HG02884 (cell line): ENCODE results near the gene MED12L.
"Not testable (repeated sequence)": the region's sequence is repeated elsewhere in the genome, so short reads cannot be mapped to it uniquely, and the experiment has no call there.

ENCODE experiments used
- ATAC-seq: cut with Tn5 transposase; IDR thresholded peaks from one replicate; pipeline ENCODE4 v1.9.1; 2021; ENCODE audit warnings: mild to moderate bottlenecking, moderate library complexity; ENCODE audit not compliant: unreplicated experiment

MED12L gene

DNA sequence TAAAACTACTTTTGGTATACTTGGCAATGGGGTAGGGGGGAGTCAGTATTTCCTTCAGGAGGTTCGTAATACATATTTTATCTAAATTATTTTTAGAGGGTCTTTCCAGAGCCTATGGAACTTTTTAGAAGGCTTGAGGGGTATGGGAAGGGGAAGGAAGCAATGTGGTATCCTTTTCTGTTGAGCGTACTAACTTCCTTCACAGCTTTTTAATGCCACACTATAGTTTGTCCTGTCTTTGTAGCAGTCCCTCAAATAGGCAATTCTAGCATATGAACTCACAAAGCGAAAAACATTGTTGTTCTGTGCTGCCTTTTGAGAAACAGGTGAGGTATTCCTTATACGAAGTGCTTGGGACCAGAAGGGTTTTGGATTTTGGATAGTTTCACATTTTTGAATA is 266.2 kb downstream of the MED12L start:
- ATAC-seq: peak; percentile 23

DNA sequence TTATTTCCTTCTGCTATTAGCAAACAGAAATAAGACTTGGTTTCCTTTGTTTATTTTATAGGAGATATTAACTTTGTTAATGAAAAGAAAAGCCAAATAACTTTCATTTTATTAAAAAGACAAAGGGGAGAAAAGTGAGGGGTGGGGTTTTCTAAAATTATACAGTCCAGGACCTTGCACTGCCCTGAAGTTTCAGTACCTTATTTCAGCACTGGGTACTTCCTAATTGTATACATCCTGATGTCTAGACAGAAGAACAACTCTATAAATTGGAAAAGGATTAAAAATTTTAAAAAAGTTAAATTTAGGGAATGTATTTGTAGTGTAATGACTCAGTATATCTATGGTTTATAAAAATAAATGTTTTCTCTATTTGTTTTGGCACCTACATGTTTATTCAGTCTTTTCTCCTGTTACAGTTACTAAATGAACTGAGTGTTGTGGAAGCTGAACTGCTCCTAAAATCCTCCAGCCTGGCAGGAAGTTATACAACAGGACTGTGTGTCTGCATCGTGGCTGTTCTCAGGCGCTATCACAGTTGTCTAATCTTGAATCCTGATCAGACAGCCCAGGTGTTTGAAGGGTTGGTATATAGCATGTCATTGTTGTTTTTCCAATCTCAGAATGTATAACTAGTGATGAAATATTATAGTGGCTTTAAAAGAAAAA is 271.5 kb downstream of the MED12L start:
- ATAC-seq: no peak

GRCh38 chr3:151357463-151357850 is 272.0 kb downstream of the MED12L start:
- ATAC-seq: no peak

DNA sequence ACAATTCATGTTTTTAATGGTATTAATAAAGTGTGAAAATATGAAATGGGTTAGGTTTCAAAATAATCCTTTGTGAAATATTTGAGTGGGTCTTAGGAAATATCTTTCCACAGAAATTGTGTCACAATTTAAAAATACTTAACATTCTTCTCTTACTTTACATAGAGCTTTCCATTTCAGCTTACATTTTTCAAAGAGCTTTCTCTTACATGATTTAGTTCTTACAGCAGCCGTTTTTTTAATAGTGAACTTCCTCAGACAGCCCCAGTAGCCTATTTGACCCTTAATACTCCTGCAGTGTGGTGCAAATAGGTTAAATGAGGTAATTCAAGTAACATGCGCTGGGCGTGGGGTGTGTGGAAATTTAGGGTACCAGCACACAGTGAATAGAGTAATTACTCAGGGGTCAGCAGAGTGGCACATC is 277.3 kb downstream of the MED12L start:
- ATAC-seq: no peak

- ATAC-seq: no peak
These were observed 281.5 kb downstream of the MED12L start for GRCh38 chr3:151366993-151367392.

- no peak for ATAC-seq
These were observed 282.0 kb downstream of the MED12L start for GRCh38 chr3:151367448-151367847.

GRCh38 chr3:151371526-151371925 is 286.1 kb downstream of the MED12L start:
- no peak for ATAC-seq

DNA sequence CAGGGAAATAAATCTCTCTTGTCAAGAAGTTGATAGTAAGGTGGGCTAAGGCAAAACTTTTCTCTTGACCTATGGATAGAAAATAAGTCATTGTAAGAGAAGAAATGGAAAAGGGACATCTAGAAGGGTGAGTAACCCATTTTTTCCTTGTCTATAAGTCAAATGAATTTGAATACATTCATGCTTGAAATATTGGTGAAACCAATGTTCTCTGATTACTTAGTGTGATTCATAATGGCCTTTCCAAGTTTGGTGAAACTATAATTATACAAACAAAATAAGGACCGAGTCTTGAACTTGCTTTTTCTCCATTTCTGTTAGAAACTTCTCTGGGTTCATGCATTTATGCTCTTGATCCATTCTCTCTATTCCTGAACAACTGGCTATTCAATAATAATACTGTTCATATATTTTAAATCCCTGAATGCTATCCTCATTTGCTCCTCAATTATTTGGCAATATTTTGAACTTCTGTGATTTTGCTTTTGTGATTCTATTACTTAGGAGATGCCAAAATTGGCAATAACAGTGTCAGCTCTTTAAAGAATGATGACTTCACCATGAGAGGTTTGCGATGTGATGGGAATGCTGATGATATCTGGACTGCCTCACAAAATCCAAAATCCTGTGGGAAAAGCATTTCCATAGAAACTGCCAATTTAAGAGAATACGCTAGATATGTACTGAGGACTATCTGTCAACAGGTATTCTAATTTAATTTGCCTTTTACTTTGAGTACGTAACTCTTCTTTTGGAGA is 286.8 kb downstream of the MED12L start:
- no peak for ATAC-seq

GRCh38 chr3:151377768-151378385 is 292.4 kb downstream of the MED12L start:
- no peak for ATAC-seq

DNA sequence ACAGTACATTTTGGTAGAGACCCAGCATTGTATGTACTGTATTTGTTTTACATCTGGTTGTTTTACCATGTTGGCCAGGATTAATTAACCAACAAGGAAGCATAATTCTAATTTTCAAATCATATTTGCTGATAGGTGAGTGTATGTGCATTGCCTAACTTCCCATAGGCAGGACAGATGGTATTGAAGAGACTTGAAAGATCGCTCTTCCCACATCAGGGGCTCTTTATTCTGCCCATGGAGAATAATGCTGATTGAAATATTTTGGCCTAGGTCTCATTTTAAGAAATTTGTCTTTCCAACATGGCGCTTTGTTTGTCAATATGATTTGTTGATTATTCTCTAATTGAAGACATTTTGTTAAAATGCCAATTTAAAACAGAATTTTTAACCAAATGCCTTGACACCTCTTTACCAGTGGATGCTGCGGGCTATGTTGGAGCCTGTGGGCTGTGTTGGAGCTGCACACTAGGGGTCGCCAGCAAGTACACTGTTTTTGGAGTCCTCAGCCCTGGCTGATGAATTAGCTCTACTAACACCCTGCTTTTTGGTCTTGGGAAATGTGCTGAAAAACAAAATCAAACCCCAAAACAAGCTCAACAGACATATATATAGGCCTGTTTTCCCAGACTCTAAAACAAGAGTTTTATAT is 293.7 kb downstream of the MED12L start:
- no peak for ATAC-seq

DNA sequence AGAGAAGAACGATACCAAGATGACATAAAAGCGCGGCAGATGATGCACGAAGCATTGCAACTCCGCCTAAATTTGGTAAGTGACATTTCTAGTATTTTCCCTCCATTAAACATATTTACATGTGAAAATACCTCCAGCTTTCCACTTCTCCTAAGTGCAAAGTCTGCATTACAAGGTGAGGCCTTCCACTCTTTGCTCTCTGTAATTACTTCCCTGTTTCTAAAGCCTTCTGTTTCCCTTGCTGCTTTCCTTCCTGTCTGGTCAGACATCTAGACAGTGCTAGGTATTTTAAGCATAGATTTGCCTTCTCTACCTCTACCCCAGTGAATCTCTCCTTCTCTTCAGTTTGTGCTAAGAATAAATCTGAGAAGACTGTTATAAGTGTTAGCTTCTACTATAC is 297.2 kb downstream of the MED12L start:
- peak; percentile 34 for ATAC-seq

- ATAC-seq: no peak
These were observed 297.6 kb downstream of the MED12L start for GRCh38 chr3:151383111-151383510.

- peak; percentile 35 for ATAC-seq
These were observed 298.5 kb downstream of the MED12L start for GRCh38 chr3:151383956-151384355.

DNA sequence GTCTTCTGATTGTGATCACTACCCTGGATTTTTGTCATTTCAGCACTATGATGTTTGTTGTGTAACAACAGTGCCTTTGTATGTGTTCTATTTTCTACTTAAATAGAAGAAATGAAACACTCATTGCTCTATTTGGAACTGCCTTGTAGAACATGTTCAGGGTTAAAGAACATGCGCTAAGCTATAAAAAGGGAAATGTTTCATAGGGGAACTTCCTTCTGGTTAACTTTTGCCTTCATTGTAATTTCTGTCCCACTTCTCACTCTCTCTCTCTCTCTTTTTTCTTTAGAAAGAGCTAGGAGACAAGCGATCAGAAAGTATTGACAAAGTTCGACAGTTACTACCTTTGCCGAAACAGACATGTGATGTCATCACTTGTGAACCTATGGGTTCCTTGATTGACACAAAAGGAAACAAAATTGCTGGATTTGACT is 299.3 kb downstream of the MED12L start, which contains the start of gene P2RY12:
Gene P2RY12, minus strand, starts transcription at position 13 of the 434 bp plus-strand sequence. CDS start 45,908 bp downstream, outside the sequence.
- peak; percentile 40 for ATAC-seq

- ATAC-seq: no peak
These were observed 300.6 kb downstream of the MED12L start for GRCh38 chr3:151386056-151386455.

GRCh38 chr3:151387432-151387831 is 302.0 kb downstream of the MED12L start:
- no peak for ATAC-seq

- no peak for ATAC-seq
These were observed 302.4 kb downstream of the MED12L start for GRCh38 chr3:151387842-151388241.

- peak; percentile 42 for ATAC-seq
These were observed 306.3 kb downstream of the MED12L start for GRCh38 chr3:151391720-151392119.

DNA sequence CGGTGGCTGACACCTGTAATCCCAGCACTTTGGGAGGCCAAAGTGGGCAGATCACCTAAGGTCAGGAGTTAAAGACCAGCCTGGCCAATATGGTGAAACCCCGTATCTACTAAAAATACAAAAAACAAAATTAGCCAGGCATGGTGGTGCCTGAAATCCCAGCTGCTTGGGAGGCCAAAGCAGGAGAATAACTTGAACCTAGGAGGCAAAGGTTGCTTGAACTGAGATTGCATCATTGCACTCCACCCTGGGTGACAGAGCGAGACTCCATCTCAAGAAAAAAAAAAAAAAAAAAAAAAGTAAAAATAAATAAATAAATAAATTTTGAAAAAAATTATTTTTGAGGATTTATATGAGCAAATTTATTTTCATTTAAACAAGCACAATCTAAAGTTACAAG is 306.7 kb downstream of the MED12L start:
- ATAC-seq: not testable (repeated sequence)

- ATAC-seq: no peak
These were observed 307.8 kb downstream of the MED12L start for GRCh38 chr3:151393146-151393830.

- ATAC-seq: no peak
These were observed 308.5 kb downstream of the MED12L start for GRCh38 chr3:151393941-151394340.
